HEK293 (cell line): Measurements from ENCODE around the gene PFAS.
A peak's percentile ranks its signal among the peaks of the same experiment; 100 is the strongest.

ENCODE experiments used
- CTCF ChIA-PET: fragments of 350-600 bp; formaldehyde crosslinking; extraction: SDS; loops from one replicate; lab custom pipeline; 2021; ENCODE audit warnings: antibody characterized with exemption; lab: Yijun Ruan, JAX
- POLR2A ChIA-PET: fragments of 300-600 bp; formaldehyde crosslinking; extraction: SDS; loops from one replicate; lab custom pipeline; 2020; ENCODE audit warnings: antibody characterized with exemption, inconsistent platforms; lab: Yijun Ruan, JAX
- H3K27ac ChIP-seq: fragments of 200-500 bp; sonication (Bioruptor generic); 2 replicates; pipeline ENCODE4 v1.5.1; 2014; ENCODE audit warnings: low read depth, low read length, control low read depth, inconsistent platforms; ENCODE audit errors: extremely low read depth
- H3K36me3 ChIP-seq, 2 experiments: fragments of 200-500 bp in 1 of 2; sonication (Bioruptor generic) in 1 of 2; 1 replicate in 1 of 2; 2 replicates in 1 of 2; pipeline ENCODE4 v1.5.1; 2014 to 2017; ENCODE audit warnings: inconsistent platforms in 2 of 2, low read length in 2 of 2; ENCODE audit not compliant: control insufficient read depth in 2 of 2, insufficient read depth in 1 of 2
- H3K4me1 ChIP-seq: fragments of 200-500 bp; sonication (Bioruptor generic); 2 replicates; pipeline ENCODE4 v1.5.1; 2014; ENCODE audit warnings: mild to moderate bottlenecking, low read length, inconsistent platforms; ENCODE audit not compliant: control insufficient read depth, insufficient read depth
- H3K4me3 ChIP-seq: 2 replicates; pipeline ENCODE4 v1.5.1; 2011; ENCODE audit warnings: low read depth, mild to moderate bottlenecking, control low read depth, low read length, moderate library complexity
- H3K9me3 ChIP-seq: fragments of 200-500 bp; sonication (Bioruptor generic); 2 replicates; pipeline ENCODE4 v1.5.1; 2014; ENCODE audit warnings: low read depth, low read length, inconsistent platforms; ENCODE audit not compliant: control insufficient read depth, insufficient read depth
- GFI1B ChIP-seq: fragments of 450-650 bp; formaldehyde crosslinking; IDR thresholded peaks from 2 replicates; pipeline ENCODE4 v1.5.1; 2016; ENCODE audit warnings: missing biosample characterization, missing genetic modification characterization
- MYNN ChIP-seq: fragments of 450-650 bp; formaldehyde crosslinking; IDR thresholded peaks from 2 replicates; pipeline ENCODE4 v1.5.1; 2016; ENCODE audit warnings: missing biosample characterization, missing genetic modification characterization, borderline replicate concordance
- OVOL3 ChIP-seq: fragments of 450-650 bp; formaldehyde crosslinking; IDR thresholded peaks from 2 replicates; pipeline ENCODE4 v1.5.1; 2016; ENCODE audit warnings: missing biosample characterization, missing genetic modification characterization
- PRDM10 ChIP-seq: fragments of 450-650 bp; formaldehyde crosslinking; IDR thresholded peaks from 2 replicates; pipeline ENCODE4 v1.5.1; 2016; ENCODE audit warnings: missing biosample characterization, missing genetic modification characterization
- SCRT1 ChIP-seq: fragments of 450-650 bp; formaldehyde crosslinking; IDR thresholded peaks from 2 replicates; pipeline ENCODE4 v1.5.1; 2016; ENCODE audit warnings: missing biosample characterization, missing genetic modification characterization, borderline replicate concordance
- SCRT2 ChIP-seq: fragments of 450-650 bp; formaldehyde crosslinking; IDR thresholded peaks from 2 replicates; pipeline ENCODE4 v1.5.1; 2016; ENCODE audit warnings: missing biosample characterization, missing genetic modification characterization
- SP2 ChIP-seq: fragments of 450-650 bp; formaldehyde crosslinking; IDR thresholded peaks from 2 replicates; pipeline ENCODE4 v1.5.1; 2016; ENCODE audit warnings: missing biosample characterization, missing genetic modification characterization
- YY1 ChIP-seq: fragments of 450-650 bp; formaldehyde crosslinking; IDR thresholded peaks from 2 replicates; pipeline ENCODE4 v1.5.1; 2018; ENCODE audit warnings: missing biosample characterization, missing genetic modification characterization
- ZBTB1 ChIP-seq: fragments of 450-650 bp; formaldehyde crosslinking; IDR thresholded peaks from 2 replicates; pipeline ENCODE4 v1.5.1; 2016; ENCODE audit warnings: missing biosample characterization, missing genetic modification characterization
- ZBTB21 ChIP-seq: fragments of 450-650 bp; formaldehyde crosslinking; IDR thresholded peaks from 2 replicates; pipeline ENCODE4 v1.5.1; 2017; ENCODE audit warnings: missing biosample characterization, missing genetic modification characterization
- ZBTB48 ChIP-seq: fragments of 450-650 bp; formaldehyde crosslinking; IDR thresholded peaks from 2 replicates; pipeline ENCODE4 v1.5.1; 2016; ENCODE audit warnings: missing biosample characterization, missing genetic modification characterization
- ZFP69B ChIP-seq: fragments of 450-650 bp; formaldehyde crosslinking; IDR thresholded peaks from 2 replicates; pipeline ENCODE4 v1.5.1; 2016; ENCODE audit warnings: missing biosample characterization, missing genetic modification characterization
- ZNF174 ChIP-seq: fragments of 450-650 bp; formaldehyde crosslinking; IDR thresholded peaks from 2 replicates; pipeline ENCODE4 v1.5.0; 2017; ENCODE audit warnings: missing biosample characterization, mild to moderate bottlenecking, missing genetic modification characterization
- ZNF2 ChIP-seq: fragments of 450-650 bp; formaldehyde crosslinking; IDR thresholded peaks from 2 replicates; pipeline ENCODE4 v1.5.1; 2016; ENCODE audit warnings: missing biosample characterization, missing genetic modification characterization
- ZNF274 ChIP-seq, 2 experiments: fragments of 200-500 bp in 1 of 2; fragments of 450-650 bp in 1 of 2; sonication (Bioruptor generic) in 1 of 2; formaldehyde crosslinking in 1 of 2; IDR thresholded peaks; 2 replicates each; pipeline versions ENCODE4 v1.5.1 to v1.6.1; 2014 to 2016; ENCODE audit warnings: borderline replicate concordance in 1 of 2, inconsistent platforms in 1 of 2, low read length in 1 of 2, missing biosample characterization in 1 of 2, missing genetic modification characterization in 1 of 2
- ZNF302 ChIP-seq: fragments of 450-650 bp; formaldehyde crosslinking; IDR thresholded peaks from 2 replicates; pipeline ENCODE4 v1.5.1; 2016; ENCODE audit warnings: missing biosample characterization, missing genetic modification characterization, low read depth
- ZNF354C ChIP-seq: fragments of 450-650 bp; formaldehyde crosslinking; IDR thresholded peaks from 2 replicates; pipeline ENCODE4 v1.5.1; 2016; ENCODE audit warnings: missing biosample characterization, missing genetic modification characterization, low read depth, borderline replicate concordance
- ZNF423 ChIP-seq: fragments of 450-650 bp; formaldehyde crosslinking; IDR thresholded peaks from 2 replicates; pipeline ENCODE4 v1.5.1; 2016; ENCODE audit warnings: missing biosample characterization, missing genetic modification characterization
- ZNF548 ChIP-seq: fragments of 450-650 bp; formaldehyde crosslinking; IDR thresholded peaks from 2 replicates; pipeline ENCODE4 v1.5.1; 2016; ENCODE audit warnings: missing biosample characterization, missing genetic modification characterization
- ZNF596 ChIP-seq: fragments of 450-650 bp; IDR thresholded peaks from 2 replicates; pipeline ENCODE4 v1.5.0; 2018; ENCODE audit warnings: missing biosample characterization, mild to moderate bottlenecking, missing genetic modification characterization, moderate library complexity
- ZNF626 ChIP-seq: fragments of 450-650 bp; sonication (Bioruptor Pico); formaldehyde crosslinking; IDR thresholded peaks from 2 replicates; pipeline ENCODE4 v1.5.1; 2018; ENCODE audit warnings: missing biosample characterization, missing genetic modification characterization, inconsistent platforms
- ZSCAN4 ChIP-seq: fragments of 450-650 bp; formaldehyde crosslinking; IDR thresholded peaks from 2 replicates; pipeline ENCODE4 v1.5.1; 2017; ENCODE audit warnings: missing biosample characterization, missing genetic modification characterization
- TF ChIP-seq, protein P1 (sequence below): fragments of 450-650 bp; formaldehyde crosslinking; IDR thresholded peaks from 2 replicates; pipeline ENCODE4 v1.5.1; 2017; ENCODE audit warnings: missing biosample characterization, missing genetic modification characterization
- TF ChIP-seq, protein P2 (sequence below): fragments of 450-650 bp; formaldehyde crosslinking; conservative IDR thresholded peaks from 2 replicates; pipeline ENCODE4 v1.5.1; 2016; ENCODE audit warnings: low read depth, missing biosample characterization, missing genetic modification characterization

Gene PFAS

GRCh38 chr17:8284126-8284525 lies 35.0 kb downstream of the PFAS start (continued):
- TF ChIP-seq ZBTB48 (tag by site-specific recombination) (no peak), ZFP69B (no peak), GFI1B (tag by site-specific recombination) (no peak), ZNF274 (IDR thresholded peaks at IDR 0.05; ENCODE audit: low read length) (no peak), ZNF274 (tag by site-specific recombination; IDR thresholded peaks at IDR 0.05; ENCODE audit: borderline replicate concordance) (no peak), ZNF596 (tag by site-specific recombination) (no peak), ZNF548 (tag by site-specific recombination) (no peak), ZNF302 (tag by site-specific recombination) (no peak)

DNA sequence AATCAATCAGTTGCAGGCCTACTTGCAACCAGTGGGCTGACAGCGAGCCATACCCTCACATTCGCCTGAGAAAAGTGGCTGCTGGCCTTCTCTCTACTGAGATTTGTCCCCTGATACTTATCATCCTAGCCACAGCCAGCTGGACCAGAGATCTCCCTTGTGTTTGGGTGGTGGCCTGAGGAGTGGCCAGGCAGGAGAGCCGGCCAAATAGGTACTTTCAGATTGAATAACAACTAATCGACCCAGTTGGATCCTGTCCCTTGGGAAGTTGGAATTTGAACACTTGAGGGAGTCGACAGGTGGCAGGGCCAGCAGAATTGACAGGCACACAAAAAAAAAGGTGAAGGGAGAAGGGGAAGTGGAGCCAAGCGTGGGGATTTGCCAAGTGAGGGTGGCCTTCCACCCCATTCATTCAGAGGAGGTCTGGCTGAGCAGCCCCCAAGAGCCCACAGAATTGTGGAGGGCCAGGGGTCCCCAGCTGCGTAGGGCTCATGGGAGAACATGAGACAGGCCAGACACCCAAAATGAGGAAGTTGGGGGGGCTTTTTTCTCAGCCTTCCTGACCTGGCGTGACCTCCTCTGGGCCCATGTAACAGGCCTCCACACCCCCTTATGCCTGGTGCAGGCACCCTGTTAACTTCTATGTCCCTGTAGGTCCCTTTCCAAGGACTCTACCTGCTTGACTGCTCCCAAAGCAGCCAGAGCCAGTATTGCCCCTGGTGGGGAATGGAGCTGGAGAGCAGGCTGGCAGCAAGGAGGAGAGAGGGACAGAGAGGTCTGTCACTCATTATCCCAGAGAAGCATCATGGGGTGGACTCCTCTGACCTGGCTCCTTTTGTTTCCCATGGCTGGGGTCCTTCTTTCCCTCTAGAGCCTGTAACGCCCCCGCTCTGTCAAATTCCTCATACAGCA lies 36.4 kb downstream of the PFAS start:
- H3K9me3 ChIP-seq = no peaks in the 10 kb centered on the region
- TF ChIP-seq ZNF174 (tag by site-specific recombination) = no peak
- TF ChIP-seq PRDM10 (tag by site-specific recombination) = no peak
- TF ChIP-seq OVOL3 = no peak
- no peak for TF ChIP-seq ZNF626 (tag by site-specific recombination)
- no peak for TF ChIP-seq ZNF354C
- no peak for TF ChIP-seq ZSCAN4 (tag by site-specific recombination)
- peak; percentile 79 for TF ChIP-seq SCRT2 (tag by site-specific recombination)
- TF ChIP-seq, protein P1, sequence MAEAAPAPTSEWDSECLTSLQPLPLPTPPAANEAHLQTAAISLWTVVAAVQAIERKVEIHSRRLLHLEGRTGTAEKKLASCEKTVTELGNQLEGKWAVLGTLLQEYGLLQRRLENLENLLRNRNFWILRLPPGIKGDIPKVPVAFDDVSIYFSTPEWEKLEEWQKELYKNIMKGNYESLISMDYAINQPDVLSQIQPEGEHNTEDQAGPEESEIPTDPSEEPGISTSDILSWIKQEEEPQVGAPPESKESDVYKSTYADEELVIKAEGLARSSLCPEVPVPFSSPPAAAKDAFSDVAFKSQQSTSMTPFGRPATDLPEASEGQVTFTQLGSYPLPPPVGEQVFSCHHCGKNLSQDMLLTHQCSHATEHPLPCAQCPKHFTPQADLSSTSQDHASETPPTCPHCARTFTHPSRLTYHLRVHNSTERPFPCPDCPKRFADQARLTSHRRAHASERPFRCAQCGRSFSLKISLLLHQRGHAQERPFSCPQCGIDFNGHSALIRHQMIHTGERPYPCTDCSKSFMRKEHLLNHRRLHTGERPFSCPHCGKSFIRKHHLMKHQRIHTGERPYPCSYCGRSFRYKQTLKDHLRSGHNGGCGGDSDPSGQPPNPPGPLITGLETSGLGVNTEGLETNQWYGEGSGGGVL = no peak
- TF ChIP-seq MYNN = no peak
- TF ChIP-seq SCRT1 (tag by site-specific recombination) = 0 out of 2 replicates have a peak, but pooled peaks have one; percentile 47
- no peak for TF ChIP-seq YY1 (tag by site-specific recombination)
- no peak for TF ChIP-seq SP2 (tag by site-specific recombination)
- no peak for TF ChIP-seq ZBTB21 (tag by site-specific recombination)
- TF ChIP-seq, protein P2, sequence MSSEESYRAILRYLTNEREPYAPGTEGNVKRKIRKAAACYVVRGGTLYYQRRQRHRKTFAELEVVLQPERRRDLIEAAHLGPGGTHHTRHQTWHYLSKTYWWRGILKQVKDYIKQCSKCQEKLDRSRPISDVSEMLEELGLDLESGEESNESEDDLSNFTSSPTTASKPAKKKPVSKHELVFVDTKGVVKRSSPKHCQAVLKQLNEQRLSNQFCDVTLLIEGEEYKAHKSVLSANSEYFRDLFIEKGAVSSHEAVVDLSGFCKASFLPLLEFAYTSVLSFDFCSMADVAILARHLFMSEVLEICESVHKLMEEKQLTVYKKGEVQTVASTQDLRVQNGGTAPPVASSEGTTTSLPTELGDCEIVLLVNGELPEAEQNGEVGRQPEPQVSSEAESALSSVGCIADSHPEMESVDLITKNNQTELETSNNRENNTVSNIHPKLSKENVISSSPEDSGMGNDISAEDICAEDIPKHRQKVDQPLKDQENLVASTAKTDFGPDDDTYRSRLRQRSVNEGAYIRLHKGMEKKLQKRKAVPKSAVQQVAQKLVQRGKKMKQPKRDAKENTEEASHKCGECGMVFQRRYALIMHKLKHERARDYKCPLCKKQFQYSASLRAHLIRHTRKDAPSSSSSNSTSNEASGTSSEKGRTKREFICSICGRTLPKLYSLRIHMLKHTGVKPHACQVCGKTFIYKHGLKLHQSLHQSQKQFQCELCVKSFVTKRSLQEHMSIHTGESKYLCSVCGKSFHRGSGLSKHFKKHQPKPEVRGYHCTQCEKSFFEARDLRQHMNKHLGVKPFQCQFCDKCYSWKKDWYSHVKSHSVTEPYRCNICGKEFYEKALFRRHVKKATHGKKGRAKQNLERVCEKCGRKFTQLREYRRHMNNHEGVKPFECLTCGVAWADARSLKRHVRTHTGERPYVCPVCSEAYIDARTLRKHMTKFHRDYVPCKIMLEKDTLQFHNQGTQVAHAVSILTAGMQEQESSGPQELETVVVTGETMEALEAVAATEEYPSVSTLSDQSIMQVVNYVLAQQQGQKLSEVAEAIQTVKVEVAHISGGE = no peak
- TF ChIP-seq ZNF2 (tag by site-specific recombination) = no peak
- TF ChIP-seq ZBTB1 (tag by site-specific recombination) = no peak
- TF ChIP-seq ZNF423 (tag by site-specific recombination) = no peak
- H3K4me1 ChIP-seq = peaks cover 11% of the 10 kb centered on the region
- H3K27ac ChIP-seq = no peak overlapping the region
- CTCF ChIA-PET = no interaction called here
- peaks cover 0 to 8% of the 10 kb centered on the region in 2 experiments; a peak in 1 of 3 replicates for H3K36me3 ChIP-seq
- POLR2A ChIA-PET = no interaction called here
- H3K4me3 ChIP-seq = no peak overlapping the region
